HuH-7 (cell line): ENCODE results near the gene TSC1.

Experiments used
- DNase-seq: peaks from one replicate; pipeline ENCODE4 v3.0.0; 2011; ENCODE audit warnings: low spot score

Gene TSC1

DNA sequence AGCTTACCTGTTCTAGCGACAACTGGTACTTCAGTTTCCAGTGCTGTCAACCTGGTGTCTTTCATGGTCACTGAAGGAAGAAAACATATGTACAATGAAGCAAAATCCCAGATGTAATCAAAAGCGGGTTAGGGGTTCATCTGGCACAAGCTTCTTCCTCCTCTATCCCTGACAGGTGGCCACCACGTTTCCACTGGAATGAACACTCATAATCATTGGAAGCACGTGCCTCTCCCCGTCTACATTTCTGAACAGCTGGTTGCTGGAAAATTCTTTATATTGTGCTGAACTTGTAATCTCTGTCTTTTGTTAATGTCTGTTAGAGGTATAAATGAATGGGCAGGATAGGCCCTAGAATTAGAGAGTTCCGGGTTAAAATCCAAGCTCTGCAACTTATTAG lies 9.4 kb downstream of the TSC1 start:
- no peak for DNase-seq

DNA sequence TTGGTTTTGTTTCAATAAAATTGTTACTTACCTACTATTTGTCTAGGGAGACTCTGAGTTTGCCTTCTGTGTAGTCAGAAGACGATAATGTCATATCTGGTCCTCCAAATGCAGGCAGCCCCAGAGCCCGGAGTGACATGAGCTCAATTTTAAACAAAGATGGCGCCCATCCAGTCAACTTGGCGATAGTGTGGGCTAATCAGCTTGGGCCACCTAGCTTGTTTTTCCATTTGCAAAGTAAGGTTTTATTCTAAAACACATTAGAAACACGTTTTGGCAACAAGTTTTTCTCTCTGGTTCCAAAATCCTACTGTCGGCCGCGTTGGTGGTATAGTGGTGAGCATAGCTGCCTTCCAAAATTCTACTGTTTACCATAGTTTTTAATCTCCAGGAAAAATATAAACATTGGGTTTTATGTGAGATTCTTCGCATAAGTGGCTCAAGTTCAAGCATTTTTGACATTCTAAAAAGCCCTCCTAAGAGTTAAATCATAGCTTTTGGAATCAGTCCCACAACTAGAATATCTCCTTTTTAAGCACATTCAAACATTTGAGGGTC lies 13.2 kb downstream of the TSC1 start:
- no peak for DNase-seq

DNA sequence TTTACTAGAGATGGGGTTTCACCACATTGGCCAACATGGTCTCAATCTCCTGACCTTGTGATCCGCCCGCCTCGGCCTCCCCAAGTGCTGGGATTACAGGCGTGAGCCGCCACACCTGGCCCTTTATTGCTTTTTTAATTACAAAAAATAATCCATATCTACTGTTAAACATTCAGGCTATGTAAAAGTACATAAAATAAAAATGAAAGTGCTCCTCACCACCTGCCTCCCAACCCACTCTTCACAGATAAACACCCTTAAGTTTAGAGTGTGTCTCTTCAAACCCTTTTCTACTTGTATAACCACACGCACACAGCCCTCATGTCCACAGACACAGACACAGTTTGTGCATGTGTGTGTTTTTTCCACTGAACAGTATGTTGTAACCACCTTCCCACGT lies 16.7 kb downstream of the TSC1 start:
- no peak for DNase-seq

GRCh38 chr9:132923346-132923902 lies 21.0 kb downstream of the TSC1 start:
- DNase-seq, result no peak

DNA sequence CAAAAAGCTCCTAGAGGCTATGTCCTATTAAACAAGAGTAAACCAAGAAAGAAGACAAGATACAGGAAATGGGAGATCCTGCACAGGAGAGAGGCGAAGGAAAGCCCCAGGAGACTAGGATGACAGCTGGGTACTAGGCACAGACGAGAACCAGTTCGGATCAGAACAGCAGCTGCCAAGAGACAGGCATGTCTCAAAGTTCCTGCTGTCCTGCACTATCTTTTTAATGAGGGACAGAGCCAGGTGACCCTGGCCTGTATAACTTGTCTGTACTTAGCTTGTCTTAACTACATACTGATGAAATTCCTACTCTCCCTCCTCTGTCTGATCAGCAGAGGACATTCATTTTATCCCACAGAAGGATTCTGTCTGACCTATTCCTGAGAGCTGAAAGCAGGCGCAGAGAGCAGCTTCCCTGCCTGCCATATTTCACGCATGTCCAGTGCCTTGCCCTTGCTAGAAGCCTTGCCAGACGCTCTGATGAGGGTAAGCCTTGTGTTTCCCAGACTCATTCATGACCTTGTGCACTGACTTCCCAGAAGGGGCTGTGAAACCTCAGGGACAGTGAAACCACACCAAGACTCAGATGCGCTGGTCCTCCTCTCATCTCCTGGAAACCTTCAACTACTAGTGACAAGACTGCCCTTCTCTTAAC lies 24.7 kb downstream of the TSC1 start:
- no peak for DNase-seq

- no peak for DNase-seq
Observed at GRCh38 chr9:132914924-132915323, 29.5 kb downstream of the TSC1 start.

DNA sequence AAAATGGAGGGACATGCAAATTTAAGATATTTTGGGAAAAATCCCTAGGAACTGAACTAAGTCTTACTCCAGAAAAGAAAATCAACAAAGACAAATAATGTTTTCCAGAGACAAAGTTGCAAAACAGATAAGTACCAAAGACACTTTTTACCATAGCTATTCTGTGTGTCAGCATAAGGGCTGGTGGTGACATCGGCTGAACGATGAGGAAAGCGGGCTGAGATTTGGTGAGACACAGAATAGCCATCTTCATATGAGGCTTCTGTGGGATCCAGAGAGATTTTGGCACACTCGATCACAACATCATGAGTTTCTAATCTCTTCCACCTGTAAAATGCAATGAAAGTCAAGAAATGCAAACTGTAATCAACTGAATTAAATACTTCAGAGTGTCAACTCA lies 32.3 kb downstream of the TSC1 start:
- no peak for DNase-seq

GRCh38 chr9:132910376-132910775 lies 34.0 kb downstream of the TSC1 start:
- no peak for DNase-seq

- no peak for DNase-seq
Observed at GRCh38 chr9:132909311-132909710, 35.1 kb downstream of the TSC1 start.

- no peak for DNase-seq
Observed at GRCh38 chr9:132908635-132909034, 35.8 kb downstream of the TSC1 start.

DNA sequence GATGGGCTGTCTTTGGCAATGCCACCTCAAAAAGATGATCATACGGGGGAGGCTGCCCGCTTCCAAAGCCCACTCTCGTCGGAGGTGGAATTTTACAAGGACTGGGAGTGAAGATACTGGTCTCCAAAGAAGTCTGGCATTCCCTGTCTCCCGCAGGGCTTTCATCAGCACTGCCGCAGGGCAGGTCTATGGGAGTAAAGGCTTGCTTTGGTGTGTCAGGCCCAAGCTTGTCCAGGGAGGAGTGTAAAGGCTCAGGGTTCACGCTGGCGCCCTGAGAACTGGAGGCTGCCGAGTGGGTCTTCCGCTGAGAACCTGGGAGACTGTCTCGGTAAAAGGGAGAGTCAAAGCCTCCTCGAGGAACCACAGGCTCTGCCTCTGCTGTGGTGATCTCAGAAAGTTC lies 38.7 kb downstream of the TSC1 start:
- no peak for DNase-seq

DNA sequence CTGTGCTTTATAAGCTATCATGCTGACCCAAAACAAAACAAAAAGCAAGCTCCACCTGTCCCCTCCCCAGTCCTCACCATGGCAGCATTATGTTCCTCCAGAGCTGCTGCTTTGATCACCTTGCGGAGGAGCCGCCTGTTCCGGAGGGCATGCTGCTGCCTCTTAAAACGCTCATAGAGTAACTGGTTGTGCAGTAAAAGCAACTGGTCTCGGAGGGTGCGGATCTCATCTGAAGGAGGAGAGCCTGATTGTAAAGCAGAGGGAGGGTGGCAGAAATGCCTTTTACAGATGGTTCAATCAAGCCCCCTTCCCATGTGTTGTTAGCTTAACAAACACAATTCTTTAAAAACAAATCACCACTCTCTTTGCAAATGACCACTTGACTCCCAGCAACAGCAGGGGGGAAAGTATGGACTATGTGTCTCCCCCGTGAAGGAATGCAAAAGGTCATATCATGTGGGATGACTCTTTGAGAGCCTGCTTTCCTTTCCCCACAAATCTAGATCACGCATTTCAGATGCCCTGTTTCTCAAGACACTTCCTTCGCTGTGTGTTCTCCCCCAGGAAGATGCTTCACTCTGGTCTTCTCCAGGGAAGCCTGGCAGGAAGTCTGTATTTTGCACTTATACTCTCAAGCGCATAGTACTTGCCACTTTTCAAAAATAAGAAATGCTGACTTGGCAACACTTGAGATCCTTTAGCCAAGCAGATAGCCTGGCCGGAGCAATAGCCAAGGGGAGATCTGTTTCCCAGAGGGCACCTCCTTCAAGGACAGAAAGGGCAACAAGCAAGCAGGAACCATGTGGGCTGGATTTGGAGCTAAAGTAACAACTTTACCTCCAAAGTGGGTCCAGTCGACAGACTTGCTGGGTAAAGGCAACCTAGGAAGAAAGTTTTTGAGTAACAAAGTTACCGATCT lies 40.6 kb downstream of the TSC1 start:
- DNase-seq, result no peak

DNA sequence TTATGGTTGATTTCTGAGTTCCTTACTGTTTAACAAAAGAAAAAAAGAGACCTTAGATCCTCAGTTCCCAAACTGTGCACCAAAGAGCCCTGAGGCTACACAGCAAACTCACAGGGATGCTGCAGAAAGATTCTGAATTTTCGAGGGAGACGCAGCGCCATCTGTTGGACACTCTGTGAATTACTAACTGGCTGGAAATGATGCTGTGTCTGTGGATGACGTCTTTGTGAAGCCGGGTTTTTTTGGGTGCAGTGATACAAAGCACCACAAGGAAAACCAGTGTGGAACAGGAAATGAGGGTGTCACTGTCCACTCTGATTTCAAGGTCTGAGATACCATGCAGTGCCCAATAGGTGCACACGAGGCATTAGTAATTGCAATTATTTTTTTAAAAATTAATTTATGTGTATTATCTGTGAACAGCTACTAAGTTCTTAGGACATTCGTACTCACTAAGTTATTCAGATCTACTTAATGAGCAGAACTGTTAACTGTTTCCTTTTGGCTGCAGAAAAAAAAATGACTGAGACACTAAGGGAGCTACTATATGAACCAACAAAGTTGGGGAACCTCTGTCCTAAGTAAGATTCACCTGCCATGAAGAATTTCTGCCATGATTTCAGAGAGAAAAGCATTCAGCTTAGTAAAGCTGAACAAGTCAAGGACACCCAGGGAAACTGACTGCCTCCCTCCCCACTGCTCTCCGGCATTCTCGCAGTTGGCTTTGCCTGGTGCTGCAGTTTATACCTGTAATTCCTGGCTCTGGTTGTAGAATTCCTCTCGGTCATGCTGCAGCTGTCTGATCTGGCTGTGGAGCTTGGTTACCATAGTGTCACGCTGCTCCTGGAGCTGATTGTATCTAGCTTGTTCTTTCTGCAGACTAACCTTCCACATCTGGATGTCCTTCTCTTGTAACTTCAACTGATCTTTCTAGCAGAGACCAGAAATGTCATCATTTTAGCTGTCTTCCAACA lies 42.3 kb downstream of the TSC1 start:
- DNase-seq, result peak; percentile 80

DNA sequence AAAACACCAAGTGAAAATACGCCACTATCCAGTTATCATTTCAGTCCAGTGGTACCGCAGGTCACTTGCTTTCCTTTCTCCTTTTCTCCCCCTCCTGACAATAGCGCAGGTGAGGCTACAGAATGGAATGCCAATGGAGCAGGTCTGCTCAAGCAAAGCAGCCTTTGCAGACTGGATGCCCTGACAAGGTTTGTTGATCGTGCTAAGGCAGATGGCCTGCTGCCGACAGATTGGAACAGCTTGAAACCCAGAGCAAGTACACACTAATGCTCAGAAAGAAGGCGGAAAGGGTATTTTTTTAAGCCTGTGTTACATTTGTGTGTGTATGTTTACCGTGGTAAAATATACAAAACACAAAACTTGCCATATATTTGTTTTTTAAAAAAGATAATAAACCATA lies 46.4 kb downstream of the TSC1 start:
- DNase-seq, result no peak

DNA sequence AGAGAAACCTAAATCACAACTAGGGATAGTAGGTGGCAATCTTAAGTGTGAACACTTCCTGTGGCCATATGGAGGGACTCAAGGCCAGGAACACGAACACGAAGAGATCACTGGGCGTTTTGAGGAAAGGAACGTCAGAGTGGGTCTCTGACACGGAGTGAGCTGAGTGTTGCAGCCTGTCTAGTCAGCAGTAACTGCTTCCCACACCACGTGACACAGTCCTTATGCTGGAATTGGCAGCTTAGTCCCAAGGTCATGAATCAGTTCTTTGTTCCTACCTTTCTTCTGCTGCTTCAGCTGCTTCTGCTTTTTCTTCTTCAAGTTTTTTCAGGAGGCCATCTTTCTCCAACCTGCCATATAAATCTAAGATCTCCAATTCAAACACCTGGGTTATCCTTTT lies 47.5 kb downstream of the TSC1 start:
- DNase-seq, result no peak

GRCh38 chr9:132896264-132896663 lies 48.2 kb downstream of the TSC1 start:
- no peak for DNase-seq

DNA sequence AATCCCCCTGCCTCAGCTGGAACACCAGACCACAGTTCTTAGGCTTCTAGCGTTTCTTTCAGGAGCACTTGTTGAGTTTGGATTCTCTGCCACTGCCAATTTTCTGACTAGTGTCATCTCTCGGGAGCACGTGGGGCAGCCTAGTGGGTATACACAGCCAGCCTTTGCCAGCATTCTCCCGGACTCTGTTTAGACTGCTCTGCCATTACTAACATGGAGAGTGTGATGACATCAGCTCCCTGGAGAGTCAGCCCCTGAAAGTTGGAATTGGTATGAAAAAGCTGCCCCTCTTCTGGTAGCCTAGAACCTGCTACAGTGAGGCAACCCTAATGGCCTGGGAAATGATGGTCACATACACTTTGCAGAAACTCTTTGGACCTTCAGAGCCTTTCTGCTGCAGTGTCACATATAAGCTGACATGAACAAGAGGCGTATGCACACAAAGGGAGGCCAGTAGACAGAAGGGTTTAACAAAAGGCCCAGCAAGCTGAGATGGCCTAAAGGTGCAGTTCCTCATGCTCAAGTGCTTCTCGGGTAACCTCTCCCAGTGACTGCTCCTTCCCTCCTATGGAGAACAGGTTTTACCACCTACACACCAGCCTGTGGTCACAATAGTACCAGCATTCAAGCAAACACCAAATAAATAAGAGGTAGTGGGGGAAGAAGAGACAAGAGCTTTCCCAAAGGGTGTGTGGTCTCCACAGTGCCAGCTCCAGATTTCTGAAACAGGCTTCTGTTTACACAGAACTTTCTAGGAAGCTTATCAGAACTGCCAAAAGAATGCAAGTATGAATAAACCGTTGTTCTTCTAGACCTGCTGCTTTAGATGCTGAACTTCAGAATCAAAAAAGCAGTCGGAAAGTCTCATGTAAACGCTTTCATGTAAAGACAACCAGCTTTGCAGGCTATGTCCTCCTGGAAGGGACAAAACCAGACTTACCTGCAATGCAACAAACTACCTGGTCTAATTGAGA lies 49.3 kb downstream of the TSC1 start:
- DNase-seq, result no peak

DNA sequence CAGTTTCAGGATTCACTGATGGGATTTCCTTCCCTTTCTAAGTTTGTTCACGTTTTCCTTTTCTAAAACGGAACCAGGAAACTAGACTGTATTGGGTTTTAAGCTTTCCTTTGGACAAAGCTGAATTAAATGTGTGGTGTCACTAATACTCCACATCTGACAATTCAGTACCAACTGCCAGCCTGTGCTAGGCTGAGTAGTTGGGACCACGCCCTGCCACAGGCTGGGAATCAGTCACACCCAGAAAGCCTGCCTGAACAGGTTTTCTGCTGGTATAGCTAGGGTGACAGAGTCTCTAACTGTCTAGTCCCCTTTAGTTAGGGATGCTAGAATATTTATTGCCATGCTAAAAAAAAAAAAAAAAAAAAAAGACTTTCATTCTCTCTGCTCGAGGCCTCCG lies 50.1 kb downstream of the TSC1 start:
- DNase-seq, result no peak

- DNase-seq, result no peak
Observed at GRCh38 chr9:132892400-132892799, 52.0 kb downstream of the TSC1 start.

- no peak for DNase-seq
Observed at GRCh38 chr9:132888151-132888550, 56.3 kb downstream of the TSC1 start.
